ENCODE data around the gene ARL14EPL.

ARL14EPL gene

GRCh38 chr5:116032094-116032517, at the start of gene ARL14EPL:
Gene ARL14EPL (plus strand): TSS chr5:116032472. CDS start chr5:116051466, 18,994 bp downstream.
- no peak within 1 kb of the TSS for H3K4me3 ChIP-seq (ENCODE audit: low read depth in 1 of 5, low read length in 5 of 5)
- H3K9me3 ChIP-seq (ENCODE audit: control insufficient read depth in 5 of 5, low read length in 5 of 5), result no peaks in the 10 kb centered on the region
- H3K9ac ChIP-seq (ENCODE audit: low read length in 5 of 5), result no peak within 1 kb of the TSS
- peaks cover 0 to 7% (median 0%) of the 10 kb centered on the region in 5 donors for H3K36me3 ChIP-seq (ENCODE audit: control insufficient read depth in 5 of 5, insufficient read depth in 5 of 5, low read length in 5 of 5)
- H3K27ac ChIP-seq (ENCODE audit: low read depth, low read length), result no peak within 1 kb of the TSS
- peaks cover 0 to 6% (median 3%) of the 10 kb centered on the region in 5 donors for H3K4me1 ChIP-seq (ENCODE audit: control insufficient read depth in 5 of 5, insufficient read depth in 5 of 5, low read length in 5 of 5)
- no peaks in the 10 kb centered on the region for H3K27me3 ChIP-seq (ENCODE audit: control insufficient read depth in 5 of 5, insufficient read depth in 4 of 5, low read length in 5 of 5)

- H3K4me3 ChIP-seq (ENCODE audit: low read depth in 1 of 5, low read length in 5 of 5), result no peak overlapping the region
- H3K36me3 ChIP-seq (ENCODE audit: control insufficient read depth in 5 of 5, insufficient read depth in 5 of 5, low read length in 5 of 5), result peaks cover 4 to 27% (median 15%) of the 10 kb centered on the region in 5 donors
- H3K9me3 ChIP-seq (ENCODE audit: control insufficient read depth in 5 of 5, low read length in 5 of 5), result no peaks in the 10 kb centered on the region
- H3K27ac ChIP-seq (ENCODE audit: low read depth, low read length), result peak overlapping the region; percentile 4
- peaks cover 8 to 26% (median 21%) of the 10 kb centered on the region in 5 donors for H3K4me1 ChIP-seq (ENCODE audit: control insufficient read depth in 5 of 5, insufficient read depth in 5 of 5, low read length in 5 of 5)
- H3K9ac ChIP-seq (ENCODE audit: low read length in 5 of 5), result no peak overlapping the region
- no peaks in the 10 kb centered on the region for H3K27me3 ChIP-seq (ENCODE audit: control insufficient read depth in 5 of 5, insufficient read depth in 4 of 5, low read length in 5 of 5)
Observed at GRCh38 chr5:115983519-115983918, 48.8 kb upstream of the ARL14EPL start.

- Histone ChIP-seq H3K9ac (ENCODE audit: low read length in 5 of 5) (no peak overlapping the region), H3K27me3 (ENCODE audit: control insufficient read depth in 5 of 5, insufficient read depth in 4 of 5, low read length in 5 of 5) (no peaks in the 10 kb centered on the region), H3K27ac (ENCODE audit: low read depth, low read length) (peak overlapping the region; percentile 7), H3K4me1 (ENCODE audit: control insufficient read depth in 5 of 5, insufficient read depth in 5 of 5, low read length in 5 of 5) (peaks cover 0 to 5% (median 3%) of the 10 kb centered on the region in 5 donors), H3K9me3 (ENCODE audit: control insufficient read depth in 5 of 5, low read length in 5 of 5) (no peaks in the 10 kb centered on the region), H3K36me3 (ENCODE audit: control insufficient read depth in 5 of 5, insufficient read depth in 5 of 5, low read length in 5 of 5) (peaks cover 10 to 41% (median 30%) of the 10 kb centered on the region in 5 donors), H3K4me3 (ENCODE audit: low read depth in 1 of 5, low read length in 5 of 5) (no peak overlapping the region)
Observed at GRCh38 chr5:115985802-115986757, 46.2 kb upstream of the ARL14EPL start.

- Histone ChIP-seq H3K9ac (ENCODE audit: low read length in 5 of 5) (no peak overlapping the region), H3K27ac (ENCODE audit: low read depth, low read length) (no peak overlapping the region), H3K36me3 (ENCODE audit: control insufficient read depth in 5 of 5, insufficient read depth in 5 of 5, low read length in 5 of 5) (peaks cover 10 to 46% (median 36%) of the 10 kb centered on the region in 5 donors)
Observed at GRCh38 chr5:115988002-115988401, 44.3 kb upstream of the ARL14EPL start.

DNA sequence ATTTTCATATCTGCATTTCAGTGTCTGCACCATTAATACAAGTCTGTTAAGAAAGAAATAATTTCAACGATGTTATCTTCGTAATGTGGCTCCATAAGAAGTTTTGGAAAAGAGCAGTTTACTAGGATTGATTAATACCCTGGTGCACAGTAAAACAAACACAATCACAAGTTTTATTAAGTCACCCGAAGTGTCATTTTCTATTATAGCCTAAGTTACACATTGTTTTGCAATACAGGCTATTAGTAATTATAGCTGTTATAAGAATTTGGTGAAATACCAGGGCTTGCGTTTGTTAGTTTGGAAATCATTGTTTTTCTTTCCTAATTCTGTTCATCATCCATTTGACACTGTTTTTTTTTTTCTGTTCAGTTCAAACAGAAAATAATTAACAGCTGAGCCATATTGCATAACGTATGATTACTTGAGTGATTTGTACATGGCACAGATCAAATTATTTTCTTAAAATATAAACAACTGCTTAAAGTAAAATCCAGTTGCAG, 39.4 kb upstream of the ARL14EPL start:
- Histone ChIP-seq H3K27me3 (ENCODE audit: control insufficient read depth in 5 of 5, insufficient read depth in 4 of 5, low read length in 5 of 5) (no peaks in the 10 kb centered on the region), H3K4me3 (ENCODE audit: low read depth in 1 of 5, low read length in 5 of 5) (no peak overlapping the region), H3K9me3 (ENCODE audit: control insufficient read depth in 5 of 5, low read length in 5 of 5) (no peaks in the 10 kb centered on the region), H3K36me3 (ENCODE audit: control insufficient read depth in 5 of 5, insufficient read depth in 5 of 5, low read length in 5 of 5) (peaks cover 8 to 38% (median 28%) of the 10 kb centered on the region in 5 donors), H3K27ac (ENCODE audit: low read depth, low read length) (peak overlapping the region; percentile 89), H3K9ac (ENCODE audit: low read length in 5 of 5) (no peak overlapping the region), H3K4me1 (ENCODE audit: control insufficient read depth in 5 of 5, insufficient read depth in 5 of 5, low read length in 5 of 5) (peaks cover 0 to 14% (median 0%) of the 10 kb centered on the region in 5 donors)

More at GRCh38 chr5:115988002-115988401, 44.3 kb upstream of the ARL14EPL start:
- Histone ChIP-seq H3K4me1 (ENCODE audit: control insufficient read depth in 5 of 5, insufficient read depth in 5 of 5, low read length in 5 of 5) (peaks cover 0 to 10% (median 5%) of the 10 kb centered on the region in 5 donors), H3K4me3 (ENCODE audit: low read depth in 1 of 5, low read length in 5 of 5) (no peak overlapping the region), H3K9me3 (ENCODE audit: control insufficient read depth in 5 of 5, low read length in 5 of 5) (no peaks in the 10 kb centered on the region), H3K27me3 (ENCODE audit: control insufficient read depth in 5 of 5, insufficient read depth in 4 of 5, low read length in 5 of 5) (no peaks in the 10 kb centered on the region)

- H3K27me3 ChIP-seq (ENCODE audit: control insufficient read depth in 5 of 5, insufficient read depth in 4 of 5, low read length in 5 of 5), result no peaks in the 10 kb centered on the region
- no peaks in the 10 kb centered on the region for H3K9me3 ChIP-seq (ENCODE audit: control insufficient read depth in 5 of 5, low read length in 5 of 5)
- H3K4me3 ChIP-seq (ENCODE audit: low read depth in 1 of 5, low read length in 5 of 5), result no peak overlapping the region
- peaks cover 3 to 34% (median 23%) of the 10 kb centered on the region in 5 donors for H3K36me3 ChIP-seq (ENCODE audit: control insufficient read depth in 5 of 5, insufficient read depth in 5 of 5, low read length in 5 of 5)
- H3K9ac ChIP-seq (ENCODE audit: low read length in 5 of 5), result no peak overlapping the region
- peak overlapping the region; percentile 27 for H3K27ac ChIP-seq (ENCODE audit: low read depth, low read length)
- peaks cover 0 to 14% (median 0%) of the 10 kb centered on the region in 5 donors for H3K4me1 ChIP-seq (ENCODE audit: control insufficient read depth in 5 of 5, insufficient read depth in 5 of 5, low read length in 5 of 5)
Observed at GRCh38 chr5:115995351-115995750, 36.9 kb upstream of the ARL14EPL start.

- Histone ChIP-seq H3K27me3 (ENCODE audit: control insufficient read depth in 5 of 5, insufficient read depth in 4 of 5, low read length in 5 of 5) (no peaks in the 10 kb centered on the region), H3K9me3 (ENCODE audit: control insufficient read depth in 5 of 5, low read length in 5 of 5) (no peaks in the 10 kb centered on the region), H3K9ac (ENCODE audit: low read length in 5 of 5) (no peak overlapping the region), H3K4me3 (ENCODE audit: low read depth in 1 of 5, low read length in 5 of 5) (no peak overlapping the region), H3K4me1 (ENCODE audit: control insufficient read depth in 5 of 5, insufficient read depth in 5 of 5, low read length in 5 of 5) (no peaks in the 10 kb centered on the region), H3K27ac (ENCODE audit: low read depth, low read length) (peak overlapping the region; percentile 32), H3K36me3 (ENCODE audit: control insufficient read depth in 5 of 5, insufficient read depth in 5 of 5, low read length in 5 of 5) (peaks cover 7 to 60% (median 51%) of the 10 kb centered on the region in 5 donors)
Observed at GRCh38 chr5:116002116-116002906, 30.0 kb upstream of the ARL14EPL start.

- Histone ChIP-seq H3K27me3 (ENCODE audit: control insufficient read depth in 5 of 5, insufficient read depth in 4 of 5, low read length in 5 of 5) (no peaks in the 10 kb centered on the region), H3K4me1 (ENCODE audit: control insufficient read depth in 5 of 5, insufficient read depth in 5 of 5, low read length in 5 of 5) (no peaks in the 10 kb centered on the region), H3K4me3 (ENCODE audit: low read depth in 1 of 5, low read length in 5 of 5) (no peak overlapping the region), H3K9me3 (ENCODE audit: control insufficient read depth in 5 of 5, low read length in 5 of 5) (no peaks in the 10 kb centered on the region), H3K27ac (ENCODE audit: low read depth, low read length) (no peak overlapping the region), H3K36me3 (ENCODE audit: control insufficient read depth in 5 of 5, insufficient read depth in 5 of 5, low read length in 5 of 5) (peaks cover 5 to 64% (median 50%) of the 10 kb centered on the region in 5 donors), H3K9ac (ENCODE audit: low read length in 5 of 5) (no peak overlapping the region)
Observed at GRCh38 chr5:116004248-116004647, 28.0 kb upstream of the ARL14EPL start.

DNA sequence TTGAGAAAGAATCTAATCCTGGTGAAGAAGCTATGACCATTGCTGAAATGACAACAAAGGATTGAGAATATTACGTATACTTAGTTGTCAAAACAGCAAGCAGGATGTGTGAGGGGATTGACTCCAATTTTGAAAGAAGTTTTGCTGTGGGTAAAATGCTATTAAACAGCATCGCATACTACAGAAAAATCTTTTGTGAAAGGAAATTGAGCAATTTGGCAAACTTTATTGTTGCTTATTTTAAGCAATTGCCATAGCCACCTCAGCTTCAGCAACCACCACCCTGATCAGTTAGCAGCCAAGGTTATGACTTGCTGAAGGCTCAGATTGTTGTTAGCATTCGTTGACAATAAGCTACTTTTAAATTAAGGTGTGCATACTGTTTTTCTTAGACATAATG, 22.5 kb upstream of the ARL14EPL start:
- Histone ChIP-seq H3K9me3 (ENCODE audit: control insufficient read depth in 5 of 5, low read length in 5 of 5) (no peaks in the 10 kb centered on the region), H3K9ac (ENCODE audit: low read length in 5 of 5) (no peak overlapping the region), H3K27ac (ENCODE audit: low read depth, low read length) (peak overlapping the region; percentile 6), H3K4me3 (ENCODE audit: low read depth in 1 of 5, low read length in 5 of 5) (no peak overlapping the region), H3K36me3 (ENCODE audit: control insufficient read depth in 5 of 5, insufficient read depth in 5 of 5, low read length in 5 of 5) (peaks cover 0 to 57% (median 26%) of the 10 kb centered on the region in 5 donors), H3K27me3 (ENCODE audit: control insufficient read depth in 5 of 5, insufficient read depth in 4 of 5, low read length in 5 of 5) (no peaks in the 10 kb centered on the region), H3K4me1 (ENCODE audit: control insufficient read depth in 5 of 5, insufficient read depth in 5 of 5, low read length in 5 of 5) (peaks cover 0 to 18% (median 5%) of the 10 kb centered on the region in 5 donors)
